Stimulated activated CD8-positive, alpha-beta memory T cell treated with anti-CD3 and anti-CD28 coated beads, Interleukin-7, amount 100 ng/mL, for 48 hours (primary cell): Measurements from ENCODE around the gene RNASE1.
"Not testable (repeated sequence)": the region's sequence is repeated elsewhere in the genome, so short reads cannot be mapped to it uniquely, and the experiment has no call there.

ENCODE experiments used
- DNase-seq, 2 donors: peaks; one replicate each; pipeline ENCODE4 v3.0.0-alpha.2; 2020; ENCODE audit warnings: low read depth in 1 of 2; ENCODE audit errors: extremely low read depth in 1 of 2

The RNASE1 gene

GRCh38 chr14:20775043-20775442, 27.6 kb downstream of the RNASE1 start:
- no peak for DNase-seq

GRCh38 chr14:20774258-20774824, 28.3 kb downstream of the RNASE1 start:
- DNase-seq, result no peak

- DNase-seq, result no peak
These were observed 30.0 kb downstream of the RNASE1 start for GRCh38 chr14:20772650-20773049.

- DNase-seq, result no peak
These were observed 33.2 kb downstream of the RNASE1 start for GRCh38 chr14:20769421-20769820.

- no peak for DNase-seq
These were observed 34.1 kb downstream of the RNASE1 start for GRCh38 chr14:20768593-20768892.

GRCh38 chr14:20760950-20761349, 41.7 kb downstream of the RNASE1 start:
- no peak for DNase-seq

GRCh38 chr14:20759465-20759864, 43.2 kb downstream of the RNASE1 start:
- not testable (repeated sequence) for DNase-seq

GRCh38 chr14:20757965-20758364, 44.7 kb downstream of the RNASE1 start:
- DNase-seq, result no peak

- no peak for DNase-seq
These were observed 47.6 kb downstream of the RNASE1 start for GRCh38 chr14:20755037-20755436.

- DNase-seq, result no peak
These were observed 48.3 kb downstream of the RNASE1 start for GRCh38 chr14:20754308-20754707.

- DNase-seq, result no peak
These were observed 50.6 kb downstream of the RNASE1 start for GRCh38 chr14:20751963-20752562.
